ENCODE measurements around the gene GNRH2.
"Not testable (repeated sequence)": the region's sequence is repeated elsewhere in the genome, so short reads cannot be mapped to it uniquely, and the experiment has no call there.

GNRH2 gene

DNA sequence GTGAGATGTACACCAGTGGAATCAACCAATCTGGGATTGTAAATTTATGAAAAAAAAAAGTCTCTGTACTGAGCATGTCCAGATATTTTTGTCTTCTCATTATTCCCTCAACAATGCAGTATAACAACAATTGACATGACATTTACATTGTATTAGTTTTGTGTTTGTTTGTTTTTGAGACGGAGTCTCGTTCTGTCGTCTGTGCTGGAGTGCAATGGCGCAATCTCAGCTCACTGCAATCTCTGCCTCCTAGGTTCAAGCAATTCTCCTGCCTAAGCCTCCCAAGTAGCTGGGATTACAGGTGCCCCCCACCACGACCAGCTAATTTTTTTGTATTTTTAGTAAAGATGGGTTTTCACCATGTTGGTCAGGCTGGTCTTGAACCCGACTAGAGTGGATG, 31.9 kb downstream of the GNRH2 start:
- DNase-seq = not testable (repeated sequence)

DNA sequence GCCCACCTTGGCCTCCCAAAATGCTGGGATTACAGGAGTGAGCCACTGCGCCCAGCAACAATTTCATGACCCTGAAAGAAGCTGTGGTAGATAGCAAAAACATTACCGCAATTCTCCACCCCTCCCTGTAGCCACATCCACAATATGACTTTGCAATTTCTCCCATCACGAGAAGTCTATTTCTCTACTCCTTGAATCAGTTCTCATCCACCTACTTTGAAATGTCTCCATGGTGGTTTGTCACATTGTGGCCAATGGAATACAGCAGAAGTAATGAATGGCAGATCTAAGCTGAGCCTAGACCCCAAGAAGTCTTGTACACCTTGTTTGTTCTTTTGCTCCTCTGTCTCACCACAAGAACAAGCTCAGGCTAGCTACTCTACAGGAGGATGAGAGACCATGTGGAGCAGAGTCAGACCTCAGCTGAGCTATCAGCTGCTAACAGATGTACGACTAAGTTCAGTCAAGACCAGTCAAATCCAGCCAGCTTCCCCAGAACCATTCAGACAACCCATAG, 34.3 kb downstream of the GNRH2 start:
- DNase-seq = no peak

DNA sequence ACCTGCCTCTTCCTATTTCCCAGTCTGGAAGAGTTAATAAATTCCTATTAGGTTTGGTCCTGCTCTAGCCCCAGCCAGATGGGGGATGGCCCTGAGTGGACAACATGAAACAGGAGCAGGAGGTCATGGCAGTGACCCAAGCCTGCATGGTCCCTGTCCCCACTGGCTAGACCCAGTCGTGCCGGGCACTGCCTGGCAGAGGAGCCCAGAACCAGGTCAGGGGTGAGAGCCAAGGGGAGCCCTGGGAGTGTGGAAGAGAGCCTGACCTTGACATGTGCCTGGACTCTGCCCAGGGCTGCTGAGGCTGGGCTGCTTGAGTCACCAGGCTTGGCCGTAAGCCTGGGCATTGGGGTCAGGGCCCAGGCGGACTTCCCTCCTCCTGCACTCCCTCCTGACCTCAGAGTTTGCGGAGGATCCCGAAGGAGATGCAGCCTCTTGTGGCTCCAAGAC, 37.5 kb downstream of the GNRH2 start:
- no peak for DNase-seq

DNA sequence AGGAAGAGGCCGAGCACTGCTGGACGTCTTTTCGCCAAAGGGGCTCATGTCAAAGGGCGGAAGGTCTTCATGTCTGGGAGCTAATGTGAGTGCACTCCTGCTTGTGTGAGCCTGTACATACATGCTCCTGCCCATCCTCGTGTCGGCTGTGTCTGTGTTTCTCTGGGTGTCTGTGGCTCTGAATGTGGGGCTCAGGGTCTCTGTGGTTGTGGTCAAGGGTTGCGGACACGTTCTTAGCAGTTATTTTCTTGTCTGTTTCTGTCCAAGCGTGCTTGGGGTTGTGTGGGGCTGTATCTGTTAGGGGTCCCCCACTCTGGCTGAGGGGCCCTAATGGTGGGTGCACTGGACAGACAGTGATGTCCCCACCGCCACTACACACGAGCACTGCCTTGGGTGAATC, 38.2 kb downstream of the GNRH2 start:
- DNase-seq = no peak

DNA sequence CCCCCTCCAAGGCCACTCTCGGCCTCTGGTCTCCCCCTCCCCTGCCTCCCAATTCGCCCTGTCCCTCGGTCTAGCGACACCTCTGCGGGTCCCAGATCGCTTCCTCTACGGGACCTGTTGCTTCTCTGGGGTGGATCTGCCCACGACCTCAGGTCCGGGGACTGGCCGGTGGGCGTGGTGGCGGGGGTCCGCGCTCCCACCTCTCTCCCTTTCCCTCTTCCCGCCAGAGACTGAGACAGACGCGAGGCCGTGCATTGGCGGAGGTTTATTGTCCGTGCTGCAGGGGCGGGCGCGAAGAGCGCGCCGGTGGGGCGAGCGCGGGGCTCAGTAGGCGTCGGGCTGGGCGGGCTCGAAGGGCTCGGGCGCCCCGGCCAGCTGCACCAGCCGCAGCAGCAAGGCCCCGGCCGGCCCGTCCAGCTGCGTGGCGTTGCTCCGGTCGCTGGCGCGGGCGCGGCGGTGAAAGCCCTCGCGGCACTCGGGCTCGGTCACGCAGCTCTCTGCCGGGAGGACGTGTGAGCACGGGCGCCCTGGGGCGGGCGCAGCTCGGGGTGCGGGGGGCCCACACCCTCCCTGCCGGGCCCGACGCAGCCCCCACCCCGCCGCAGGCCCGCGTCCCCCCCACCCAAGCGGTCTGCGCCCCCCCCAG, 39.0 kb downstream of the GNRH2 start:
- DNase-seq = no peak

DNA sequence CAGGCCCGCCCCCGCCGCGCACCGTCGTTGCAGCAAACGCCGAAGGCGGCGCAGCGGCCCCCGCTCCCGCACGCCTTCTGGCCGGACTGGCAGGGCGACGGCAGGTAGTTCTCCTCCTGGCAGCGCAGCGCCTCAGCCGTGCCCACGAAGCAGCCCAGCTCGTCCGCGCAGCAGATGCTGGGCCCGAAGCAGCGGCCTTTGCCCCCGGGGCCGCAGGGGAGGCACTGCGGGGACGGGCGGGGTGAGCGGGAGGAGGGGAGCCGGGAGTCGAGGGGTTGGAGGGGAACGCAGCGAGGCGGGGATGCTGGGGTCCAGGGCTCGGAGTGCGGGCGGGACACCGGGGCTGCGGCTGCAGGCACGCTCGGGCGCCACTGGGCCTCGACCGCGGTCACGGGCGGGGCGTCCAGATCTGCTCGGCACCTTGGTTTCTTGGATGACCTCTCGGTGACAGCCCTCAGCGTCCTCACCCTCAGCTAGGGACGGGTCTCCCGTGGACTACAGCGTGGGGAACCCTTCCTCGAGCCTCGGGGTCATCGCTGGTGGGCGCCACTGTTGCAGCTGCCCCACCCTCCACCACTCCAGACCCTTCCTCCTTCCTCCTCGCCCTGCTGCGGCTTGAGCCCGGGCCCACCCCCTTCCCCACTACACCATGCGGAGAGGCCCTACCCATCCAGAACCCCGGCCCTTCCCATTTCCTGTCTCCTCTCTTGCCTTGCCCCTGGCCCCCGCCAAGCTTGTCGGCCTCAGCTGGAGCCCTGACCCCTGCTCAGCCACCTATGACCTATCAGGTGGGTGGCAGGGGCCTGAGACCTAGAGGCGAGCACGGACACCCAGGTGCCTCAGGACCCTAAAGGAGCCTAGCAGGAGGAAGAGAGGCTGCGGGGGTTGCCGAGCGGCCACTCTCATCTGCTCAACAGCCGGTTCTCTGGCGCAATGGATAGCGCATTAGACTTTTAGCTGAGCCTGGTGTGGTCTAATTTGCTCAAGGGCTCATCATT, 39.8 kb downstream of the GNRH2 start:
- DNase-seq = no peak

DNA sequence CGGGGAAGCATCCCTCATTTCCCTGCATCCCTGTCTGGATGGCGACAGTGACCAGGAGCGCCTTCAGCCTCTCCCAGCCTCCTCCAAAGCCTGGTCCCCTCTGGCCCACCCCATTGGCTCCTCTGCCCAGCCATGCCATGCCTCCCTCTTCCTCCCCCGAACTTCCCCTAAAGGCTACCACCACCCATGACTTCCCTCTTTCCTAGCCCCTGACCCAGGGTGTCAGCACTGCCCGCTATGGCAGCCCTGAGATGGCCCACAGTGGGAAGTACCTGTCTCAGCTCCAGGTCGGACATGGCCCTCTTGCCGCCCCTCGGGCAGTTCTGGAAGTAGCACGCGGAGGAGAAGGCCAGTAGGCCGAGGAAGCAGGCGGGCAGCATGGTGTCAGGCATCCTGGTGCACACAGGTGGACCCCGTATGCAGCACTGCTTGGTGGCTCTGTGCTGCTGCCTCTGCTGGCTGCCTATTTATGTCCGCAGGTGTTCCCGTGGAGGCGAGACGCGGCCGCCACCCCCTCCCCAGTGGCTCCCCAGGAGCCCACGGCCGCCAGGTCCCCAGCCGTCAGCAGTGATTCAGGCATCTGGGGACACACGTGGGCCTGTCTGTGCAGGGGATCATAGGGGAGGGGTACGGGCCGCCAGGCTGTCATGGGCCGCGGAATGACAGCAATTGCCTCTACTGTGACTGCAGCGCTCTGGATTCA, 41.0 kb downstream of the GNRH2 start, which contains the start of gene AVP:
TSS of gene AVP (minus strand) at position 442 of the 703 bp plus-strand sequence. CDS start at position 392, 50 bp downstream.
- no peak for DNase-seq

DNA sequence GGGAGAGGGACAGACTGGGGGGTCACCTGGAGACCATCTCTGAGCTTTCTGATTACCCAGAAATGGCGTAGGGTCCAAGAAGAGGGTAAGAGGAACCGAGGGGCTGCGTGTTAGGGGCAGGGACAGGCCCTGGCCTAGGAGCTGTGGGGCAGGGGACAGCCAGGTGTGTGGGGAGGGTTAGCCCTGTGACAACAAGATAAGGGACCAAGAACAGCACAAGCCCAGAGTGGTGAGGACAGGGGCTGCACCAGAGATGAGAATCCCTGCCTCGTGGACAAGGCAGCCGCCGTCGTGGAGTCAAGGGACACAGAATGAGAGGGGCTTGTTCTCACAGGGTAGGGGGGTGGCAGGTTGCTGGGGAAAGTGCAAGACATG, 41.6 kb downstream of the GNRH2 start:
- DNase-seq = no peak

DNA sequence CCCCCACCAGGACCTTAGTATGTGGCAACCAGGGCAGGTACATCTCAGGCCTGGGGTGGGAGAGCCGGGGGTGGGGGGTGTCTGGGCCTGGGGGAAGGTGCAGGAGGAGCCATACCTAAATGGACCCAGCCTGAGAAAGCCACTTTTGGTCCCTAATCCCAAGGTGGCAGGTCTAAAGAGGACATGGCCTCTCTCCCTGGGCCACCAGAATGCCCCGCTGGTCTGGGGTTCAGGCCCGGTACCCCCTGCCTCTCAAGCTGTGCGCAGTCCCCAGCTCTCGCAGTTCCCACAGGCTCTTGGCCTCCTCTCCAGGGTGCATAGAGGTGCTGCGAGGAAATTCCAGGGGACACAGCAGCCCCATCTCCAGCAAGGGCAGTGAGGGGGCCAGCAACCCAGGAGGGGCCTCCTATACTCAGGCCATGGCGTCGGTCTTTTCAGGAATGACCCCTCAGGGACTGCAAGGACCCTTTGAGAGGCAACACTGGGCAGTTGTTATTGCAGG, 42.2 kb downstream of the GNRH2 start:
- no peak for DNase-seq

DNA sequence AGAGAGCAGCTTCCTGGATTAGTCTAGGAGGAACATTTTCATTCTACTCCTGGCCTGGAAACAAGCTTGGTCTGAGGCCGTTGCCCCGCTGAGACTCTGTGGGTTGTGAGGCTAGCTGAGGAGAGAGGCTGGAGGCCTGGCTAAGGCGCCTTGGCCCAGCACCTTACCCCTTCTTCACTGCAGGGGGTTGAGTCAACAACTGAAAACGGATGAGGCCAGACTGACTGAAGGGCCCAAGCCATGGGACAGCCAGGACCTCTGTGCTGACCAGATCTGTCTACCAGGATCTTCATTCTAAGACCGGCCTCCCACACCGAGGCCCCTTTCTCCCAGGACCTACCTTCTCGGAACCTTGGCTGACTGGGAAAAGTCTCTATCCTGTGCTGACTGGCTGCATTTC, 44.6 kb downstream of the GNRH2 start:
- DNase-seq = no peak

DNA sequence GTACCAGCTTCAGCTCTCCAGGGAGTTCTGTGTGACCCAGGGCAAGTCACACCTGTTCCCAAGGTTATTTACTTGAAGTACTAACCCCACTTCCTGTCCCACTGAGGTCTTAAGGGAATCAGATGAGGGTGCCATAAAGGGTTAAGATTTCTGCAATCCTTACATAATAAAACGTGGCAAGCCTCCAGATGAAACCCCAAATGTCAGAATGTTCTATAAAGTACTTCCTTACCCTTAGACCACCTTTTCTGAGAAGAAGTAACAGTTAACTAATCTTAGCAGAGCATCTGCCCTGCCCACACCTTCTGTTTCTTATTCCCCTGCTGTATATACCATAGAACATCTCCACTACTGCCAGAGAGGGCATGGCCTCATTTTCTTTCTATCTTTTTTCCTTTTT, 47.1 kb downstream of the GNRH2 start:
- DNase-seq = no peak

DNA sequence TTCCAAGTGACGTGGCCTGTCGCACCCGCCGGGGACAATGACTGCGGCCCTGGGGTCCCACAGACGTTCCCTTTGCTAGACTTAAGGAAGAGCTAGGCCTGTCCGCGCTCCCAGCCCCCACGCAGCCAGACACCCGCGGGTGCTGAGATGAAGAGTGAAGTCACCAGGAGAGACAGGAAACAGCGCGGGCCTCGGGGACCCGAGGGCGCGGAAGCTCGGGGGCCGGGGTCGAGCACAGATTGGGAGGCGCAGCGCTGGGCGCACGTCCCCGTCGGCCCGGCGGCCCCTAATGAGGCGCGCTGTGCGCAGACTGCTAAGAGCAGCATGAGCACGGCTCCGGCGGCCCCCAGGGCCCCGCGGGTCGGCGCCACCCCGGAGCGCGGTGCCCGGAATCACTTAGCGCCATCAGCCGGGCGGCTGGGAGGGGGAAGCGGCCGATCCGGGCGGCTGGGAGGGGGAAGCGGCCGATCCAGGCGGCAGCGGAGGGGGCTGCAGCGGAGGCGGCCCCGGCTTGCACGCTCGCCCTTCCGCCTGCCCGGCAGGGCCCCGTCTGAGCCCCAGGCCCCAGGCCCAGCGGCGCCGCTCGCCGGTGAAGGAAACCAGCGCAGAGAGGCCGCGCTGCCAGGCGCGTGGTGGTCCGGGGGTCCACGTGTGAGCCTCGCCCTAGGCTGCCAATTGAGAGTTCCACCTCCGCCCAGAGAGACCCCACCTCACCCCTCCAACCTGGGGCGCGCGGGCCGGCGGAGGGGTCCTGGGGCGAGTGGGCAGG, 49.4 kb downstream of the GNRH2 start:
- DNase-seq = no peak

DNA sequence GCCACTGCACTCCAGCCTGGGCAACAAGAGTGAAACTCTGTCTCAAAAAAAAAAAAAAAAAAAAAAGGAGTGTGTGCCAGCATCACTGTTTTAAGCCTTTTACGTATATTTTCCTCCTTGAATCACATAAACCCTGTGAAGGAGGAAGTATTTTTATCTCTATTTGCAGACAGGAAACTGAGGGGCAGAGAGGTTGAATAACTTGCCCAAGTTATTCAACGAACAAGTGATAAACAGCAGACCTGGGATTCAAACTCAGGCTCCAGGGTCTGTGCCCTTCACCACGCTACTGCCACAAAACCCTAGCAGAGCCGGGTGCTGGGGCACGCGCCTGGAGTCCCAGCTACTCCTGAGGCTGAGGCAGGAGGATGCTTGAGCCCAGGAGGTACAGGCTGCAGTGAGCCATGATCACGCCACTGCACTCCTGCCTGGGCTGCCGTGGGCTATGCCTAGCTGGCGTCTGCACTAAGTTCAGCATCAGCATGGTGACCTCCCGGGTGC, 50.5 kb downstream of the GNRH2 start:
- no peak for DNase-seq

DNA sequence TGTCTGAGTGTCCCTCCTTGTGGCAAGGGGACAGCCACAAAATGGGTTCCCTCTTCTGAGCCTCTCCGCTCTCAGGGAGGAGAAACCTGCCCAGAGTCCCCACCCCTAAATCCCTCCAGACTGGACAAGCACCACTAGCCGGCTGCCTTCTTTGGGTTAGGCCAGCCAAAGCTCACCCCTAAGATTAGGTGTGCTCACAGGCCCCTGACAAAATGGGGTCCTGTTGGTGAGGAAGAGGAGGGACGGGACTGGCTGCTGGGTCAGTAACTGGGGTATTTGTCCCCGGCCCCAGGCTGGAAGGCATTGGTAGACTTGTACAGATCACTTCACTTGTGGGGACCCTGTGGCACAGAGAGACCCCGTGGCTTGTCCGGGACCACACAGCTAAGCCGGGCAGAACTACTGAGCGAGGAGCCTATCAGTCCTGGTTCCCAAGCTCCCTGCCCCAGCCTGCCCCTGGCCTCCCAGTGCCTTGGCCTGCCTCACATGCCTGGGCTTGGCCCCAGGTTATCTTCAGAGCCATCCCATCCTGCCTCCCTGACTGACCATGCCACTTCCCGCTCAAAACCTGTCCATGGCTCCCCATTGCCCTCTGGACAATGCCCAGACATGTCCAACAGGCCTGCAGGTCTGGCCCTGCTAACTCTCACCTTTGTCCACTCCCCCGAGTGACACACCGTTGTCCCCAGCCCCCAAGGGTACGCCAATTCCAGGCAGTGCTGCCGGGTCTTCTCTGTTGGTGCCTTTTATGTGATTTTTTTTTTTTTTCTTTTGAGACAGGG, 51.6 kb downstream of the GNRH2 start:
- no peak for DNase-seq
